DMS114 treated with DMSO at 0.1 percent for 48 hours (cell line): ENCODE results near the gene LENG8.

Experiments
- DNase-seq: peaks from one replicate; lab custom pipeline; 2025; ENCODE audit not compliant: unreplicated experiment; lab: John Stamatoyannopoulos, UW

Gene LENG8

GRCh38 chr19:54422136-54422535 is 26.9 kb upstream of the LENG8 start:
- no peak for DNase-seq

GRCh38 chr19:54424201-54424600 is 24.8 kb upstream of the LENG8 start:
- no peak for DNase-seq

DNA sequence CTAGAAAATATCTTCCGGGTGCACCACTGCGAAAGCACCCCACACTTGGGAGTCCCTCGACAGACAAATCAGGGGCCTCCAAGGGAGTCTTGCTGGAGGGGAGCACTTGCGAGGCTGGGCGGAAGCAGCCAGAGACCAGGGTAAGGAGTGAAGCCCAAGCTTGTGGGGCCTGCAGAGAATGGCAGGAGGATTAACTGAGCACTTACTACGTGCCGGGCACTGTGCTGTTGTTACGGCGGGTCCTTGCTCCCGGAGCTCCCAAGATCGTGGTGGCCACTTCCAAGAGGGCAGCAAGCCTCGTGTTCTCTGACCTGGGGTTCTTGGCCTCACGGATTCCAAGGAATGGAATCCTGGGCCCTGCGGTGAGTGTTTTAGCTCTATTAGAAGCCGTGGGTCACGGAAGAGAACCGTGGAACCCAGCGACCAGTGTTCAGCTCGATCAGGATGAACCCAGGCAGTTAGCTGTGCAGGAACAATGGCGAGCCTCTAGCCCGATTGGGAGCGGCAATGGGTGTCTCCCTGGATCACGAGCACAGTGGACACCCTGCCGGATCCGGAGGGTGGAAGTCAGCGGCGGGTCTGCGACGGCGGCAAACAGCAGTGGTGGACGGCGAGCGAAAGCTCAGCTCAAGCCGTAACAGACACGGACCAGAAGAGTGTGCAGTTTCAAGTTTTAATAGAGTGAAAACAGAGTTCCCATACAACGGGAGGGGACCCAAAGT is 24.2 kb upstream of the LENG8 start:
- no peak for DNase-seq

DNA sequence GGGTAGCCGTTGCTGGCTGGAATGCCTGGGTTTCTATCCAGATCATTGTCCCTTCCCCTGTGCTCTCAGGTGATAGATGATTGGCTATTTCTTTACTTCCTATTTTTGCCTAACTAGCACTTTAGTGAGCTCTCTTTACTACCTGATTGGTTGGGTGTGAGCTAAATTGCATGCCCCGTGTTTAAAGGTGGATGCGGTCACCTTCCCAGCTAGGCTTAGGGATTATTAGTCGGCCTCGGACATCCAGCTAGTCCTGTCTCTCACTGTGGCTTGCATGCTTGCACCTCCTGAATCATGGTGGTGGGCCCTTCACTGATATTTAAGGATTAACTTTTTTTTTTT is 23.6 kb upstream of the LENG8 start:
- DNase-seq = no peak

GRCh38 chr19:54426291-54426931 is 22.6 kb upstream of the LENG8 start:
- DNase-seq = no peak

GRCh38 chr19:54427586-54427985 is 21.4 kb upstream of the LENG8 start:
- DNase-seq = no peak

- DNase-seq = no peak
Measured at GRCh38 chr19:54428323-54429175, 20.4 kb upstream of the LENG8 start.

DNA sequence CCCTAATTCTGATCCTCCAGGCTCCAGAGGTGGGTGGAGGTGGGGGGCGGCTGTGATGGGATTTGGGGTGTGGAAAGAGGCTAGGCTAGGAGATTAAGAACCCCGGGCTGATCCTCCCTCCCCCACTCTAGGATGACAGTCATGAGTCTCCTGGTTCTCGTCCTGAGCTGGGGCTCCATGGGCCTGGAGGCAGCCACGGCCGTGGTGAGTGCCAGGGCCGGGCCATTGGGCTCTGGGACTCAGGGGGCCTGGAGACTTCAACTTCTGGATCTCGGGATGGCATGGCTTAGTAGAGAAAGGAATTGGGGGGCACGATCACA is 19.9 kb upstream of the LENG8 start:
- no peak for DNase-seq

GRCh38 chr19:54429545-54430227 is 19.3 kb upstream of the LENG8 start:
- DNase-seq = no peak

- DNase-seq = no peak
Measured at GRCh38 chr19:54430306-54431254, 18.4 kb upstream of the LENG8 start.

GRCh38 chr19:54431255-54431838 is 17.7 kb upstream of the LENG8 start:
- DNase-seq = no peak

GRCh38 chr19:54432144-54432738 is 16.8 kb upstream of the LENG8 start:
- DNase-seq = no peak

DNA sequence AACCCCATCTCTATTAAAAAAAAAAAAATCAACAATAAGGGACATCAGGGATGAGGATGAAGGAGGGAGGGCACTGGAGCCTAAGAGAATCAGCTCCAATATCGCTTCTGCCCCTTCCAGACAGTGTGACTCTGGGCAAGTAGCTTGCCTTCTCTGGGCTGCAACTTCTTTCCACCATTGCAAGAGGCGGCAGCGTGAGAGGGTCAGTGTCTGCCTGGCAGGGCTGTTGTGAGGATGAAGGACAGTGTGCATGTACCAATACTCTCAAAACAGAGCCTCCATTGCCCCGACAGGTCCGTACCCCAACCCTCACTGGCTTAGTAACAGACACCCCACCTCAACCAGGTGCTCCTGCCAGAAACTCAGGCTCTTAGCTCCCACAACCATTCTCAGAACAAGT is 15.3 kb upstream of the LENG8 start:
- DNase-seq = no peak

DNA sequence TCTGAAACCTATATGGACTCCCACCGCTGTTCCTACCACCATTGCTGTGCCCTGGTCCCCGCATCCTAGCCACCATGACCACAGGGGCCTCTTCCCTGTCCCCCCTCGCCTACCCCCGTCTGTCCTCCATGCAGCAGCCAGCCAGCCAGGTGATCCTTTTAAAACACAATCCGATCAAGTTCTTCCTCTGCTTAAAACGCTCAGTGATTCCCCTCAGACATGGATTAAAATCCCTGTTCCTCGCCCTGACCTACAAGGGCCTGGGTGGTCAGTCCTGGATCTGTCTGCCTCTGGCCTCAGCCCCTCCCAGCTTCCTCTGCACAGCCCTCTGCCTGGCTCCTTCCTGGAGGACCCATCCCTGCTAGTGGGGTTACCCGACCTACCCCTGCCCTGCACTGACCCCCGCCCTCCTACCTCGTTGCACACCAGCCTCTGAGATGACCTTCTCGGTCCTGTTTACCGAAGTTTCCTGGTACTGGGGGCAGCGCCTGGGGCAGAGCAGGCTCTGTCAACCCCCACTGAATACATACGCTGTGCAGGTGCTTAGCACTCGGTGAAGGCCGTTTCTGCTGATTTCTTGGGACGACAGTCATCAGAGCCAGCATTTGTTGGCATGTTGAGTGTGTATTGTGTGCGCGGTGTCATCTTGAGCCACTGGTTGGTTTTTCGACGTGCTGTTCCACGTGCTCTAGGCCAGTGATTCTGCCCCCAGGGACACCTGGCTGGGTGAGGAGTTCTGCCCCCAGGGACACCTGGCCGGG is 14.7 kb upstream of the LENG8 start:
- DNase-seq = no peak

DNA sequence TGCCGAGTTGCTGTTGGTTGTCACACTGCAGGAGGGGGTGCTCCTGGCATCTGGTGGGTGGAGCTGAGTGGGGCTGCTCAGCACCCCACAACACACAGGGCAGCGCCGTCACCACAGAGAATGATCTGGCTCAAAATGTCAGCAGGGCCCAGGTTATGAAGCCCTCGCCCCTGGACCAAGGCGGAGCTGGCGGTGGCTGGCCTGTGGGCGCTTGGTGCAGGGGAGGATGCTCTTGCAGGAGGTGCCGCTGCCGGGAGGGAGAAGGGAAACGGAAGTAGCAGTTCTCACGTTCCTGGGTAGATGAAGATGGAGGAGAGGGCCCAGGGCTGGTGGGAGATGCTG is 14.2 kb upstream of the LENG8 start:
- no peak for DNase-seq

DNA sequence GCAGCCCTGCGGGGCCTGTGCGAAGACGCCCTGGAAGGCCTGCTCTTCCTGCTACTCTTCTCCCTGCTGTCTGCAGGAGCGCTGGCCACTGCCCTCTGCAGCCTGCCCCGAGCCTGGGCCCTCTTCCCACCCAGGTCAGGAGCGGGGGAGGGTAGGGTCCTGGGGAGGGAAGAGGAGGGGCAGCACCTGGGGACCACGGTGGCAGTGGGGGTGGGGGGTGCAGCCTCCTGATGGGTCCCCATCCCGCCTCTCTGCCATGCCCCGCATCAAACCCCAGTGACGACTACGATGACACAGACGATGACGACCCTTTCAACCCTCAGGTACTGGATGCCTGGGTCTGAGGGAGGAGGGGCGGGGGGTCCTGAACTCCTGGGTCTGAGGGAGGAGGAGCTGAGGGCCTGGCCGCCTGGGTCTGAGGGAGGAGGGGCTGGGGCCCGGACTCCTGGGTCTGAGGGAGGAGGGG is 13.4 kb upstream of the LENG8 start:
- no peak for DNase-seq

- no peak for DNase-seq
Measured at GRCh38 chr19:54436031-54436523, 12.9 kb upstream of the LENG8 start.

GRCh38 chr19:54436628-54437252 is 12.3 kb upstream of the LENG8 start:
- DNase-seq = no peak
